HL-60 (cell line): ENCODE measurements around the gene NRL.

Experiments
- DNase-seq, 2 experiments: peaks; one replicate each; pipeline ENCODE4 v3.0.0-alpha.2; 2010 to 2020; ENCODE audit warnings: low read depth in 1 of 2, low spot score in 1 of 2
- H3K27ac ChIP-seq: fragments of 250-450 bp; sonication (Bioruptor Pico); replicated peaks from 2 replicates; pipeline ENCODE4 v1.5.1; 2020; ENCODE audit warnings: mild to moderate bottlenecking, moderate library complexity
- H3K27me3 ChIP-seq: fragments of 250-450 bp; sonication (Bioruptor Pico); 2 replicates; pipeline ENCODE4 v1.5.1; 2021; ENCODE audit warnings: mild to moderate bottlenecking, moderate library complexity; ENCODE audit not compliant: insufficient read depth, poor library complexity, severe bottlenecking
- H3K4me3 ChIP-seq: replicated peaks from 2 replicates; pipeline ENCODE4 v1.5.1; 2011; ENCODE audit warnings: mild to moderate bottlenecking, control low read depth, low read length; ENCODE audit not compliant: insufficient read depth
- GABPA ChIP-seq: IDR thresholded peaks from 2 replicates; pipeline ENCODE4 v1.6.1; 2012; ENCODE audit warnings: low read depth
- POLR2AphosphoS5 ChIP-seq: IDR thresholded peaks from 2 replicates; pipeline ENCODE4 v1.6.1; 2012; ENCODE audit warnings: low read depth
- REST ChIP-seq: IDR thresholded peaks from 2 replicates; pipeline ENCODE4 v1.6.1; 2012; ENCODE audit warnings: low read depth; ENCODE audit not compliant: insufficient replicate concordance
- SPI1 ChIP-seq: IDR thresholded peaks from 2 replicates; pipeline ENCODE4 v1.6.1; 2012; ENCODE audit warnings: low read depth, mild to moderate bottlenecking, borderline replicate concordance
- TF ChIP-seq, protein P1 (sequence below): IDR thresholded peaks from one replicate; pipeline ENCODE4 v1.5.1; 2011; ENCODE audit warnings: low read length, control low read depth, inconsistent platforms; ENCODE audit not compliant: insufficient read depth

The NRL gene

GRCh38 chr14:24057271-24057670 is 57.5 kb downstream of the NRL start:
- TF ChIP-seq REST (no peak), SPI1 (no peak), POLR2AphosphoS5 (no peak), GABPA (no peak)
- TF ChIP-seq, protein P1, sequence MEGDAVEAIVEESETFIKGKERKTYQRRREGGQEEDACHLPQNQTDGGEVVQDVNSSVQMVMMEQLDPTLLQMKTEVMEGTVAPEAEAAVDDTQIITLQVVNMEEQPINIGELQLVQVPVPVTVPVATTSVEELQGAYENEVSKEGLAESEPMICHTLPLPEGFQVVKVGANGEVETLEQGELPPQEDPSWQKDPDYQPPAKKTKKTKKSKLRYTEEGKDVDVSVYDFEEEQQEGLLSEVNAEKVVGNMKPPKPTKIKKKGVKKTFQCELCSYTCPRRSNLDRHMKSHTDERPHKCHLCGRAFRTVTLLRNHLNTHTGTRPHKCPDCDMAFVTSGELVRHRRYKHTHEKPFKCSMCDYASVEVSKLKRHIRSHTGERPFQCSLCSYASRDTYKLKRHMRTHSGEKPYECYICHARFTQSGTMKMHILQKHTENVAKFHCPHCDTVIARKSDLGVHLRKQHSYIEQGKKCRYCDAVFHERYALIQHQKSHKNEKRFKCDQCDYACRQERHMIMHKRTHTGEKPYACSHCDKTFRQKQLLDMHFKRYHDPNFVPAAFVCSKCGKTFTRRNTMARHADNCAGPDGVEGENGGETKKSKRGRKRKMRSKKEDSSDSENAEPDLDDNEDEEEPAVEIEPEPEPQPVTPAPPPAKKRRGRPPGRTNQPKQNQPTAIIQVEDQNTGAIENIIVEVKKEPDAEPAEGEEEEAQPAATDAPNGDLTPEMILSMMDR, result no peak
- H3K27ac ChIP-seq, result no peak overlapping the region

GRCh38 chr14:24056800-24057184 is 58.0 kb downstream of the NRL start:
- H3K27ac ChIP-seq, result no peak overlapping the region
- H3K4me3 ChIP-seq, result no peak overlapping the region
- TF ChIP-seq GABPA (no peak), SPI1 (no peak), REST (no peak), POLR2AphosphoS5 (no peak)
- TF ChIP-seq, protein P1, result no peak
- peaks cover 17% of the 10 kb centered on the region for H3K27me3 ChIP-seq
- no peak for DNase-seq

More at GRCh38 chr14:24057271-24057670, 57.5 kb downstream of the NRL start:
- Histone ChIP-seq H3K4me3 (no peak overlapping the region), H3K27me3 (peaks cover 16% of the 10 kb centered on the region)
- DNase-seq, result no peak

- no peak overlapping the region for H3K27ac ChIP-seq
- TF ChIP-seq, protein P1, result no peak
- no peak for TF ChIP-seq REST
- TF ChIP-seq GABPA, result no peak
- no peak for TF ChIP-seq POLR2AphosphoS5
- no peak for TF ChIP-seq SPI1
- H3K4me3 ChIP-seq, result no peak overlapping the region
- H3K27me3 ChIP-seq, result peaks cover 20% of the 10 kb centered on the region
- no peak for DNase-seq
Observed at GRCh38 chr14:24055971-24056799, 58.6 kb downstream of the NRL start.
